Panc1 (cell line): ENCODE data around the gene BBS9. TPM values are rescaled to one million over a fixed set of nuclear protein-coding genes. Genes with fewer than 3 reads are reported as not detected.

ENCODE experiments used
- ATAC-seq: fragments of 200-7000 bp; cut with Tn5 transposase; 2 replicates; pipeline ENCODE4 v1.9.1; 2020; ENCODE audit warnings: mild to moderate bottlenecking, moderate library complexity
- BruUV-seq: library from RNA; stranded (reverse); fragments of 400-500 nt; replicated peaks from 2 replicates; lab custom pipeline; 2021; lab: Mats Ljungman, UMichigan
- CTCF ChIA-PET: fragments of 300-600 bp; sonication (Branson Sonifier 250); formaldehyde crosslinking; loops from one replicate; lab custom pipeline; 2022; ENCODE audit warnings: antibody characterized with exemption; lab: Charles Lee
- POLR2A ChIA-PET: fragments of 300-600 bp; sonication (Branson Sonifier 250); formaldehyde crosslinking; loops from one replicate; lab custom pipeline; 2022; ENCODE audit warnings: antibody characterized with exemption; lab: Charles Lee
- DNase-seq: peaks from one replicate; pipeline ENCODE4 v3.0.0-alpha.2; 2010; ENCODE audit warnings: low read depth, low spot score
- H3K27ac ChIP-seq: 2 replicates; pipeline ENCODE4 v1.5.1; 2011; ENCODE audit warnings: mild to moderate bottlenecking, low read length, inconsistent platforms
- H3K27me3 ChIP-seq: fragments of 200-500 bp; sonication (Bioruptor generic); 2 replicates; pipeline ENCODE4 v1.6.0; 2014; ENCODE audit warnings: low read length, inconsistent platforms; ENCODE audit not compliant: control insufficient read depth, insufficient read depth
- H3K36me3 ChIP-seq: fragments of 200-500 bp; sonication (Bioruptor generic); 2 replicates; pipeline ENCODE4 v1.5.1; 2014; ENCODE audit warnings: inconsistent platforms, mild to moderate bottlenecking, low read length, moderate library complexity; ENCODE audit not compliant: control insufficient read depth, insufficient read depth
- H3K4me1 ChIP-seq: 2 replicates; pipeline ENCODE4 v1.5.1; 2011; ENCODE audit warnings: inconsistent platforms, mild to moderate bottlenecking, low read length, moderate library complexity; ENCODE audit not compliant: control insufficient read depth, insufficient read depth
- H3K4me3 ChIP-seq, 2 experiments: 2 replicates each; pipeline ENCODE4 v1.5.1; 2011 to 2012; ENCODE audit warnings: low read depth in 2 of 2, low read length in 2 of 2, mild to moderate bottlenecking in 2 of 2, inconsistent platforms in 1 of 2, moderate library complexity in 1 of 2
- H3K9me3 ChIP-seq: fragments of 200-500 bp; sonication (Bioruptor generic); 2 replicates; pipeline ENCODE4 v1.5.1; 2014; ENCODE audit warnings: low read depth, mild to moderate bottlenecking, inconsistent platforms, low read length, moderate library complexity; ENCODE audit not compliant: control insufficient read depth, insufficient read depth
- POLR2AphosphoS5 ChIP-seq: IDR thresholded peaks from 2 replicates; pipeline ENCODE4 v1.6.1; 2012; ENCODE audit warnings: mild to moderate bottlenecking, low read depth, low read length, moderate library complexity
- SIN3A ChIP-seq: IDR thresholded peaks from 2 replicates; pipeline ENCODE4 v1.6.1; 2012; ENCODE audit warnings: low read depth, mild to moderate bottlenecking, low read length, moderate library complexity, borderline replicate concordance; ENCODE audit not compliant: insufficient read depth
- TCF7L2 ChIP-seq: IDR thresholded peaks from 2 replicates; pipeline ENCODE4 v1.6.1; 2011; ENCODE audit warnings: mild to moderate bottlenecking, low read depth, low read length, inconsistent platforms
- in situ Hi-C: cut with HindIII; loops from 2 replicates; pipeline ENCODE4 v1.10.0; 2016; ENCODE audit warnings: low sequenced_read_pairs, low pct_unique_long_range_greater_than_20kb
- intact Hi-C: fragments of 100-400 bp; cut with micrococcal nuclease; formaldehyde crosslinking; loops from one replicate; pipeline ENCODE4 v1.10.0; 2022; ENCODE audit not compliant: unreplicated experiment
- total RNA-seq: library from RNA; stranded (reverse); gene quantifications from one replicate; pipeline ENCODE4 v1.2.1, GENCODE V29; 2021; ENCODE audit not compliant: unreplicated experiment
- TF ChIP-seq, protein P1 (sequence below), 2 experiments: IDR thresholded peaks; 2 replicates each; pipeline ENCODE4 v1.6.1; 2011 to 2012; ENCODE audit warnings: low read depth in 2 of 2, control low read depth in 1 of 2, low read length in 1 of 2, mild to moderate bottlenecking in 1 of 2, moderate library complexity in 1 of 2; ENCODE audit not compliant: insufficient read depth in 1 of 2
- TF ChIP-seq, protein P2 (sequence below): fragments of 450-650 bp; IDR thresholded peaks from 2 replicates; pipeline ENCODE4 v1.5.1; 2017; ENCODE audit warnings: mild to moderate bottlenecking

Gene BBS9
- total RNA-seq, 1 experiment from 2014 or later, result 6.9 TPM

GRCh38 chr7:33184828-33185227, 55.5 kb downstream of the BBS9 start:
- no peak for DNase-seq
- H3K27me3 ChIP-seq, result peaks cover 2% of the 10 kb centered on the region; the same call in 1 of the 2 replicates
- H3K27ac ChIP-seq, result no peak overlapping the region
- BruUV-seq, result no TSS peak
- TF ChIP-seq, protein P1, sequence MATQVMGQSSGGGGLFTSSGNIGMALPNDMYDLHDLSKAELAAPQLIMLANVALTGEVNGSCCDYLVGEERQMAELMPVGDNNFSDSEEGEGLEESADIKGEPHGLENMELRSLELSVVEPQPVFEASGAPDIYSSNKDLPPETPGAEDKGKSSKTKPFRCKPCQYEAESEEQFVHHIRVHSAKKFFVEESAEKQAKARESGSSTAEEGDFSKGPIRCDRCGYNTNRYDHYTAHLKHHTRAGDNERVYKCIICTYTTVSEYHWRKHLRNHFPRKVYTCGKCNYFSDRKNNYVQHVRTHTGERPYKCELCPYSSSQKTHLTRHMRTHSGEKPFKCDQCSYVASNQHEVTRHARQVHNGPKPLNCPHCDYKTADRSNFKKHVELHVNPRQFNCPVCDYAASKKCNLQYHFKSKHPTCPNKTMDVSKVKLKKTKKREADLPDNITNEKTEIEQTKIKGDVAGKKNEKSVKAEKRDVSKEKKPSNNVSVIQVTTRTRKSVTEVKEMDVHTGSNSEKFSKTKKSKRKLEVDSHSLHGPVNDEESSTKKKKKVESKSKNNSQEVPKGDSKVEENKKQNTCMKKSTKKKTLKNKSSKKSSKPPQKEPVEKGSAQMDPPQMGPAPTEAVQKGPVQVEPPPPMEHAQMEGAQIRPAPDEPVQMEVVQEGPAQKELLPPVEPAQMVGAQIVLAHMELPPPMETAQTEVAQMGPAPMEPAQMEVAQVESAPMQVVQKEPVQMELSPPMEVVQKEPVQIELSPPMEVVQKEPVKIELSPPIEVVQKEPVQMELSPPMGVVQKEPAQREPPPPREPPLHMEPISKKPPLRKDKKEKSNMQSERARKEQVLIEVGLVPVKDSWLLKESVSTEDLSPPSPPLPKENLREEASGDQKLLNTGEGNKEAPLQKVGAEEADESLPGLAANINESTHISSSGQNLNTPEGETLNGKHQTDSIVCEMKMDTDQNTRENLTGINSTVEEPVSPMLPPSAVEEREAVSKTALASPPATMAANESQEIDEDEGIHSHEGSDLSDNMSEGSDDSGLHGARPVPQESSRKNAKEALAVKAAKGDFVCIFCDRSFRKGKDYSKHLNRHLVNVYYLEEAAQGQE (IDR thresholded peaks at IDR 0.05; ENCODE audit: insufficient read depth in 1 of 2, low read depth in 2 of 2, low read length in 1 of 2), result no peak
- TF ChIP-seq POLR2AphosphoS5 (no peak), TCF7L2 (no peak), SIN3A (no peak)
- TF ChIP-seq, protein P2, sequence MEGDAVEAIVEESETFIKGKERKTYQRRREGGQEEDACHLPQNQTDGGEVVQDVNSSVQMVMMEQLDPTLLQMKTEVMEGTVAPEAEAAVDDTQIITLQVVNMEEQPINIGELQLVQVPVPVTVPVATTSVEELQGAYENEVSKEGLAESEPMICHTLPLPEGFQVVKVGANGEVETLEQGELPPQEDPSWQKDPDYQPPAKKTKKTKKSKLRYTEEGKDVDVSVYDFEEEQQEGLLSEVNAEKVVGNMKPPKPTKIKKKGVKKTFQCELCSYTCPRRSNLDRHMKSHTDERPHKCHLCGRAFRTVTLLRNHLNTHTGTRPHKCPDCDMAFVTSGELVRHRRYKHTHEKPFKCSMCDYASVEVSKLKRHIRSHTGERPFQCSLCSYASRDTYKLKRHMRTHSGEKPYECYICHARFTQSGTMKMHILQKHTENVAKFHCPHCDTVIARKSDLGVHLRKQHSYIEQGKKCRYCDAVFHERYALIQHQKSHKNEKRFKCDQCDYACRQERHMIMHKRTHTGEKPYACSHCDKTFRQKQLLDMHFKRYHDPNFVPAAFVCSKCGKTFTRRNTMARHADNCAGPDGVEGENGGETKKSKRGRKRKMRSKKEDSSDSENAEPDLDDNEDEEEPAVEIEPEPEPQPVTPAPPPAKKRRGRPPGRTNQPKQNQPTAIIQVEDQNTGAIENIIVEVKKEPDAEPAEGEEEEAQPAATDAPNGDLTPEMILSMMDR, result no peak
- H3K9me3 ChIP-seq, result no peaks in the 10 kb centered on the region
- no peaks in the 10 kb centered on the region for H3K36me3 ChIP-seq
- in situ Hi-C loops, result no loop called here
- no peaks in the 10 kb centered on the region for H3K4me1 ChIP-seq
- intact Hi-C loops, result loop anchor here (2.0 to 10.0 kb wide), 3 partner anchors 57 to 748 kb away; no protein-coding TSS in a partner anchor
- ChIA-PET CTCF (interaction anchor here (0.5 to 0.6 kb wide), 2 partner anchors 40 to 1069 kb away, joined by 3 to 9 read pairs; no protein-coding TSS in a partner anchor), POLR2A (no interaction called here)
- no peak overlapping the region for H3K4me3 ChIP-seq
- no peak for ATAC-seq

DNA sequence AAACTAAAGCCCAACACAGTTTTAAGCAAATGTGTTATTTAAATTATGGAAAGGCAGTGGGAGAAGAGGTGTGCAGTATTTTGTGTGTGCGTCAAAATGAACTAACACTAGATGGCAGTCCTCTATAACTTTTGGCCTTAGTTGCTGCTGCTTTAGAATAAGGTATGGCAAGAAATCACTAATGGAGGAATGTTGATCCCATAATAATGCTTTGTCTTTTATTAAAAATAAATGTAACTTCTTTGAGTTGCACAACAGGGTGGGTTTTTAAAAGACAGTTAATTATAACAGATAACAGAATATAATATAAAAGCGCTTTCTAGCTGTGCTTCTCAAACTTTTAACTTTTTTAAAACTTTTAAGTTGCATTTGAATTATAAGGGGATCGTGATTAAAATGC, 56.4 kb downstream of the BBS9 start:
- TF ChIP-seq TCF7L2, result no peak
- TF ChIP-seq, protein P2, result peak; percentile 79; the same call in 1 of the 2 replicates
- no peak for TF ChIP-seq POLR2AphosphoS5
- TF ChIP-seq SIN3A, result no peak
- TF ChIP-seq, protein P1 (IDR thresholded peaks at IDR 0.05; ENCODE audit: insufficient read depth in 1 of 2, low read depth in 2 of 2, low read length in 1 of 2), result no peak
- ATAC-seq (peak; percentile 91), DNase-seq (peak; percentile 48)
- intact Hi-C loops, result loop anchor here (2.0 to 10.0 kb wide), 3 partner anchors 57 to 747 kb away; no protein-coding TSS in a partner anchor
- H3K9me3 ChIP-seq, result no peaks in the 10 kb centered on the region
- ChIA-PET CTCF (interaction anchor here (0.6 kb wide), 1 partner anchor 145 kb away, joined by 8 read pairs; no protein-coding TSS in a partner anchor), POLR2A (no interaction called here)
- H3K27me3 ChIP-seq, result peaks cover 2% of the 10 kb centered on the region; the same call in 1 of the 2 replicates
- H3K4me3 ChIP-seq, result no peak overlapping the region
- in situ Hi-C loops, result no loop called here
- no peaks in the 10 kb centered on the region for H3K36me3 ChIP-seq
- no peak overlapping the region for H3K27ac ChIP-seq
- BruUV-seq, result no TSS peak
- H3K4me1 ChIP-seq, result no peaks in the 10 kb centered on the region
